Subcutaneous abdominal adipose tissue (tissue), 5 donors: Measurements from ENCODE around the gene SULT1A2.
A peak's percentile ranks its signal among the peaks of the same experiment; 100 is the strongest.
"Not testable (repeated sequence)": the region's sequence is repeated elsewhere in the genome, so short reads cannot be mapped to it uniquely, and the experiment has no call there.

Experiments
- H3K27ac ChIP-seq: one replicate; pipeline ENCODE4 v1.7.0; 2013; ENCODE audit warnings: low read depth, mild to moderate bottlenecking, inconsistent platforms, low read length, moderate library complexity
- H3K27me3 ChIP-seq, 5 donors: one replicate each; pipeline ENCODE4 v1.7.0; 2013; ENCODE audit warnings: low read length in 5 of 5, inconsistent platforms in 1 of 5; ENCODE audit not compliant: control insufficient read depth in 5 of 5, insufficient read depth in 4 of 5
- H3K36me3 ChIP-seq, 5 donors: one replicate each; pipeline ENCODE4 v1.7.0; 2013; ENCODE audit warnings: low read length in 5 of 5; ENCODE audit not compliant: control insufficient read depth in 5 of 5, insufficient read depth in 5 of 5
- H3K4me1 ChIP-seq, 5 donors: one replicate each; pipeline ENCODE4 v1.7.0; 2013; ENCODE audit warnings: low read length in 5 of 5, mild to moderate bottlenecking in 3 of 5, moderate library complexity in 1 of 5; ENCODE audit not compliant: control insufficient read depth in 5 of 5, insufficient read depth in 5 of 5
- H3K4me3 ChIP-seq, 5 donors: one replicate each; pipeline ENCODE4 v1.7.0; 2013; ENCODE audit warnings: low read length in 5 of 5, low read depth in 1 of 5
- H3K9ac ChIP-seq, 5 donors: one replicate each; pipeline ENCODE4 v1.7.0; 2013; ENCODE audit warnings: low read length in 5 of 5, mild to moderate bottlenecking in 4 of 5, moderate library complexity in 3 of 5
- H3K9me3 ChIP-seq, 5 donors: one replicate each; pipeline ENCODE4 v1.7.0; 2013; ENCODE audit warnings: low read length in 5 of 5; ENCODE audit not compliant: control insufficient read depth in 5 of 5
- donor health status: healthy.
- donor health status: healthy.
- donor health status: healthy.
- donor health status: healthy.
- donor health status: healthy.

The SULT1A2 gene

GRCh38 chr16:28548306-28548802, 48.5 kb downstream of the SULT1A2 start:
- Histone ChIP-seq H3K27me3 (no peaks in the 10 kb centered on the region), H3K4me1 (peaks cover 0 to 5% (median 4%) of the 10 kb centered on the region in 5 donors), H3K27ac (no peak overlapping the region), H3K9ac (no peak overlapping the region), H3K4me3 (no peak overlapping the region), H3K9me3 (no peaks in the 10 kb centered on the region), H3K36me3 (no peaks in the 10 kb centered on the region)

GRCh38 chr16:28546626-28547025, 50.2 kb downstream of the SULT1A2 start:
- no peaks in the 10 kb centered on the region for H3K27me3 ChIP-seq
- H3K4me1 ChIP-seq: peaks cover 0 to 9% (median 3%) of the 10 kb centered on the region in 5 donors
- no peak overlapping the region for H3K9ac ChIP-seq
- no peak overlapping the region for H3K27ac ChIP-seq
- H3K4me3 ChIP-seq: no peak overlapping the region
- no peaks in the 10 kb centered on the region for H3K36me3 ChIP-seq
- no peaks in the 10 kb centered on the region for H3K9me3 ChIP-seq

GRCh38 chr16:28545964-28546363, 50.9 kb downstream of the SULT1A2 start:
- H3K9ac ChIP-seq, H3K27me3 ChIP-seq, H3K27ac ChIP-seq: not testable (repeated sequence)

GRCh38 chr16:28544998-28545397, 51.9 kb downstream of the SULT1A2 start:
- peaks cover 0 to 9% (median 3%) of the 10 kb centered on the region in 5 donors for H3K4me1 ChIP-seq

More at GRCh38 chr16:28545964-28546363, 50.9 kb downstream of the SULT1A2 start:
- not testable (repeated sequence) for H3K9me3 ChIP-seq, H3K4me3 ChIP-seq, H3K36me3 ChIP-seq, H3K4me1 ChIP-seq

GRCh38 chr16:28543072-28543471, 53.8 kb downstream of the SULT1A2 start:
- Histone ChIP-seq H3K9ac (no peak overlapping the region), H3K4me1 (peaks cover 5 to 25% (median 13%) of the 10 kb centered on the region in 5 donors), H3K27me3 (no peaks in the 10 kb centered on the region), H3K9me3 (no peaks in the 10 kb centered on the region), H3K36me3 (no peaks in the 10 kb centered on the region), H3K4me3 (peak overlapping the region in 1 of 5 donors; percentile 14), H3K27ac (no peak overlapping the region)

More at GRCh38 chr16:28544998-28545397, 51.9 kb downstream of the SULT1A2 start:
- no peak overlapping the region for H3K9ac ChIP-seq
- H3K9me3 ChIP-seq: no peaks in the 10 kb centered on the region
- H3K27me3 ChIP-seq: no peaks in the 10 kb centered on the region
- H3K36me3 ChIP-seq: no peaks in the 10 kb centered on the region
- no peak overlapping the region for H3K4me3 ChIP-seq
- H3K27ac ChIP-seq: no peak overlapping the region

GRCh38 chr16:28542646-28543045, 54.2 kb downstream of the SULT1A2 start:
- no peaks in the 10 kb centered on the region for H3K9me3 ChIP-seq
- no peak overlapping the region for H3K9ac ChIP-seq
- H3K27ac ChIP-seq: no peak overlapping the region
- no peak overlapping the region for H3K4me3 ChIP-seq
- H3K4me1 ChIP-seq: peaks cover 5 to 29% (median 17%) of the 10 kb centered on the region in 5 donors
- no peaks in the 10 kb centered on the region for H3K36me3 ChIP-seq
- H3K27me3 ChIP-seq: no peaks in the 10 kb centered on the region
